HL-60 (cell line): ENCODE results near the gene ALX1.

ENCODE experiments used
- CTCF ChIP-seq: IDR thresholded peaks from one replicate; pipeline ENCODE4 v1.5.1; 2011; ENCODE audit warnings: low read length, control low read depth, inconsistent platforms; ENCODE audit not compliant: insufficient read depth
- GABPA ChIP-seq: IDR thresholded peaks from 2 replicates; pipeline ENCODE4 v1.6.1; 2012; ENCODE audit warnings: low read depth
- POLR2AphosphoS5 ChIP-seq: IDR thresholded peaks from 2 replicates; pipeline ENCODE4 v1.6.1; 2012; ENCODE audit warnings: low read depth
- REST ChIP-seq: IDR thresholded peaks from 2 replicates; pipeline ENCODE4 v1.6.1; 2012; ENCODE audit warnings: low read depth; ENCODE audit not compliant: insufficient replicate concordance
- SPI1 ChIP-seq: IDR thresholded peaks from 2 replicates; pipeline ENCODE4 v1.6.1; 2012; ENCODE audit warnings: low read depth, mild to moderate bottlenecking, borderline replicate concordance

GRCh38 chr12:85280165-85280983 is at the start of gene ALX1:
- no peak for TF ChIP-seq CTCF
- TF ChIP-seq REST: no peak
- no peak for TF ChIP-seq POLR2AphosphoS5
- TF ChIP-seq GABPA: no peak
- no peak for TF ChIP-seq SPI1
